HL-60 (cell line): ENCODE measurements around the gene PCK1.

Source experiments
- GABPA ChIP-seq: IDR thresholded peaks from 2 replicates; pipeline ENCODE4 v1.6.1; 2012; ENCODE audit warnings: low read depth
- POLR2AphosphoS5 ChIP-seq: IDR thresholded peaks from 2 replicates; pipeline ENCODE4 v1.6.1; 2012; ENCODE audit warnings: low read depth
- SPI1 ChIP-seq: IDR thresholded peaks from 2 replicates; pipeline ENCODE4 v1.6.1; 2012; ENCODE audit warnings: low read depth, mild to moderate bottlenecking, borderline replicate concordance
- TF ChIP-seq, protein P1 (sequence below): IDR thresholded peaks from one replicate; pipeline ENCODE4 v1.5.1; 2011; ENCODE audit warnings: low read length, control low read depth, inconsistent platforms; ENCODE audit not compliant: insufficient read depth
- TF ChIP-seq, protein P2 (sequence below): IDR thresholded peaks from 2 replicates; pipeline ENCODE4 v1.6.1; 2012; ENCODE audit warnings: low read depth; ENCODE audit not compliant: insufficient replicate concordance

DNA sequence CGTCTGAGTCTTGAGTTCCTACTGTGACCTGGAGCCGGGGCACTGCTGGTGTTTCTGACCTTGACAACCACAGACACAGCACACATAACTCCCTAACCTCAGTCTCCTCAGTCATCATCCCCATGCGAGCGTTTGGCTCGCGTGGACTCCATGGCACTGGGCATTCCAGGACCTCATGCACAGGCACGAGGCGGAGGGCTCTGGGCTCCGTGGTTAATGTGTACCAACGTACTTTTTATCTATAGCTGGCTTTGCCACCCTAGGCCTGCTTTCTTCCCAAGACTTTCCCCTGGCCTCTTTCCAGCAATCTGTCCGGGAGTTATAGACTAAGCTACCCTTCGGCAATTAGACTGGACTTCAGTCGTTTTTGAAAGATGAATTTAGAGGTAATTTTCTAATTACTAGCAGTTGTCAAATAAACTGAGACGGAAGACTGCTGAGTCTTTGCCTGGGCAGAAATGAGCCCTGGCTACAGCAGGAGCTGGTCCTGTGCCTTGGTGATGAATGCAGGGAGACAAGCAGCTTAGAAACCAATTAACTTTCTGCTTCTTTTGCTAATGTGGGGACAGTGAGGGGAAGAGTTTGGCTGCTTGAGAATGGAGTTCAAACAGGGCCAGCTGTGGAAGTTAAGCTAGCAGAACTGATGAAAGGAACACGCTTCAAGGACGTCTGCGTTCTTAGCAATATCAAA lies 19.9 kb upstream of the PCK1 start:
- TF ChIP-seq, protein P1, sequence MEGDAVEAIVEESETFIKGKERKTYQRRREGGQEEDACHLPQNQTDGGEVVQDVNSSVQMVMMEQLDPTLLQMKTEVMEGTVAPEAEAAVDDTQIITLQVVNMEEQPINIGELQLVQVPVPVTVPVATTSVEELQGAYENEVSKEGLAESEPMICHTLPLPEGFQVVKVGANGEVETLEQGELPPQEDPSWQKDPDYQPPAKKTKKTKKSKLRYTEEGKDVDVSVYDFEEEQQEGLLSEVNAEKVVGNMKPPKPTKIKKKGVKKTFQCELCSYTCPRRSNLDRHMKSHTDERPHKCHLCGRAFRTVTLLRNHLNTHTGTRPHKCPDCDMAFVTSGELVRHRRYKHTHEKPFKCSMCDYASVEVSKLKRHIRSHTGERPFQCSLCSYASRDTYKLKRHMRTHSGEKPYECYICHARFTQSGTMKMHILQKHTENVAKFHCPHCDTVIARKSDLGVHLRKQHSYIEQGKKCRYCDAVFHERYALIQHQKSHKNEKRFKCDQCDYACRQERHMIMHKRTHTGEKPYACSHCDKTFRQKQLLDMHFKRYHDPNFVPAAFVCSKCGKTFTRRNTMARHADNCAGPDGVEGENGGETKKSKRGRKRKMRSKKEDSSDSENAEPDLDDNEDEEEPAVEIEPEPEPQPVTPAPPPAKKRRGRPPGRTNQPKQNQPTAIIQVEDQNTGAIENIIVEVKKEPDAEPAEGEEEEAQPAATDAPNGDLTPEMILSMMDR: no peak
- no peak for TF ChIP-seq POLR2AphosphoS5
- TF ChIP-seq, protein P2, sequence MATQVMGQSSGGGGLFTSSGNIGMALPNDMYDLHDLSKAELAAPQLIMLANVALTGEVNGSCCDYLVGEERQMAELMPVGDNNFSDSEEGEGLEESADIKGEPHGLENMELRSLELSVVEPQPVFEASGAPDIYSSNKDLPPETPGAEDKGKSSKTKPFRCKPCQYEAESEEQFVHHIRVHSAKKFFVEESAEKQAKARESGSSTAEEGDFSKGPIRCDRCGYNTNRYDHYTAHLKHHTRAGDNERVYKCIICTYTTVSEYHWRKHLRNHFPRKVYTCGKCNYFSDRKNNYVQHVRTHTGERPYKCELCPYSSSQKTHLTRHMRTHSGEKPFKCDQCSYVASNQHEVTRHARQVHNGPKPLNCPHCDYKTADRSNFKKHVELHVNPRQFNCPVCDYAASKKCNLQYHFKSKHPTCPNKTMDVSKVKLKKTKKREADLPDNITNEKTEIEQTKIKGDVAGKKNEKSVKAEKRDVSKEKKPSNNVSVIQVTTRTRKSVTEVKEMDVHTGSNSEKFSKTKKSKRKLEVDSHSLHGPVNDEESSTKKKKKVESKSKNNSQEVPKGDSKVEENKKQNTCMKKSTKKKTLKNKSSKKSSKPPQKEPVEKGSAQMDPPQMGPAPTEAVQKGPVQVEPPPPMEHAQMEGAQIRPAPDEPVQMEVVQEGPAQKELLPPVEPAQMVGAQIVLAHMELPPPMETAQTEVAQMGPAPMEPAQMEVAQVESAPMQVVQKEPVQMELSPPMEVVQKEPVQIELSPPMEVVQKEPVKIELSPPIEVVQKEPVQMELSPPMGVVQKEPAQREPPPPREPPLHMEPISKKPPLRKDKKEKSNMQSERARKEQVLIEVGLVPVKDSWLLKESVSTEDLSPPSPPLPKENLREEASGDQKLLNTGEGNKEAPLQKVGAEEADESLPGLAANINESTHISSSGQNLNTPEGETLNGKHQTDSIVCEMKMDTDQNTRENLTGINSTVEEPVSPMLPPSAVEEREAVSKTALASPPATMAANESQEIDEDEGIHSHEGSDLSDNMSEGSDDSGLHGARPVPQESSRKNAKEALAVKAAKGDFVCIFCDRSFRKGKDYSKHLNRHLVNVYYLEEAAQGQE: no peak
- TF ChIP-seq GABPA: no peak
- no peak for TF ChIP-seq SPI1
